PC-3 (cell line): ENCODE measurements around the gene DXO. TPM values are rescaled to one million over a fixed set of nuclear protein-coding genes. Genes with fewer than 3 reads are reported as not detected.

Source experiments
- ATAC-seq: fragments of 200-7000 bp; cut with Tn5 transposase; 2 replicates; pipeline ENCODE4 v1.9.1; 2020; ENCODE audit warnings: mild to moderate bottlenecking, moderate library complexity
- BruUV-seq: library from RNA; stranded (reverse); fragments of 400-500 nt; replicated peaks from 2 replicates; lab custom pipeline; 2021; lab: Mats Ljungman, UMichigan
- CTCF ChIA-PET: fragments of 300-600 bp; sonication (Branson Sonifier 250); formaldehyde crosslinking; loops from one replicate; lab custom pipeline; 2022; ENCODE audit warnings: antibody characterized with exemption; lab: Charles Lee
- POLR2A ChIA-PET: fragments of 300-600 bp; sonication (Branson Sonifier 250); formaldehyde crosslinking; loops from one replicate; lab custom pipeline; 2022; ENCODE audit warnings: antibody characterized with exemption; ENCODE audit not compliant: unreplicated experiment; lab: Charles Lee
- DNase-seq: peaks from one replicate; pipeline ENCODE4 v3.0.0-alpha.2; 2015
- H2AFZ ChIP-seq: fragments of 300-600 bp; sonication (generic); 2 replicates; pipeline ENCODE4 v1.6.0; 2016; ENCODE audit warnings: antibody characterized with exemption, low read length
- H3F3A ChIP-seq: fragments of 300-600 bp; sonication (generic); one replicate; pipeline ENCODE4 v1.6.0; 2017; ENCODE audit warnings: antibody characterized with exemption, low read length, control low read depth, mild to moderate bottlenecking; ENCODE audit not compliant: unreplicated experiment
- H3K27ac ChIP-seq: fragments of 300-600 bp; sonication (generic); 2 replicates; pipeline ENCODE4 v1.5.1; 2016; ENCODE audit warnings: mild to moderate bottlenecking, low read length
- H3K27me3 ChIP-seq: fragments of 300-600 bp; sonication (generic); 2 replicates; pipeline ENCODE4 v1.6.1; 2016; ENCODE audit warnings: low read length, mixed read lengths
- H3K36me3 ChIP-seq: fragments of 300-600 bp; sonication (generic); 2 replicates; pipeline ENCODE4 v1.6.1; 2016; ENCODE audit warnings: low read depth, mixed run types, low read length, mixed read lengths
- H3K4me1 ChIP-seq: fragments of 300-600 bp; sonication (generic); 2 replicates; pipeline ENCODE4 v1.5.1; 2016; ENCODE audit warnings: low read length; ENCODE audit not compliant: insufficient read depth
- H3K4me2 ChIP-seq: fragments of 300-600 bp; sonication (generic); 2 replicates; pipeline ENCODE4 v1.6.0; 2016; ENCODE audit warnings: low read length
- H3K4me3 ChIP-seq: fragments of 300-600 bp; sonication (generic); 2 replicates; pipeline ENCODE4 v1.5.1; 2016; ENCODE audit warnings: mild to moderate bottlenecking, low read length, mixed read lengths
- H3K79me2 ChIP-seq: fragments of 300-600 bp; sonication (generic); 2 replicates; pipeline ENCODE4 v1.6.1; 2017; ENCODE audit warnings: low read length, mixed read lengths
- H3K9ac ChIP-seq: fragments of 300-600 bp; sonication (generic); 2 replicates; pipeline ENCODE4 v1.6.0; 2016; ENCODE audit warnings: mild to moderate bottlenecking, low read length
- H3K9me2 ChIP-seq: fragments of 300-600 bp; sonication (generic); replicated peaks from 2 replicates; pipeline ENCODE4 v1.6.1; 2016; ENCODE audit warnings: mixed run types, low read length, mixed read lengths
- H3K9me3 ChIP-seq: fragments of 300-600 bp; sonication (generic); 2 replicates; pipeline ENCODE4 v1.6.1; 2016; ENCODE audit warnings: low read length, mixed read lengths
- H4K20me1 ChIP-seq: fragments of 300-600 bp; sonication (generic); 2 replicates; pipeline ENCODE4 v1.6.1; 2016; ENCODE audit warnings: low read length, mixed read lengths
- EZH2 ChIP-seq: fragments of 300-600 bp; sonication (generic); IDR thresholded peaks from one replicate; pipeline ENCODE4 v1.6.1; 2017; ENCODE audit warnings: antibody characterized with exemption, mild to moderate bottlenecking, low read length; ENCODE audit not compliant: unreplicated experiment
- EZH2phosphoT487 ChIP-seq: fragments of 300-600 bp; sonication (generic); IDR thresholded peaks from 2 replicates; pipeline ENCODE4 v1.6.1; 2018; ENCODE audit warnings: mild to moderate bottlenecking, antibody characterized with exemption, low read length, borderline replicate concordance
- intact Hi-C: fragments of 100-400 bp; cut with micrococcal nuclease; formaldehyde crosslinking; loops from 2 replicates; pipeline ENCODE4 v1.9.0; 2023
- total RNA-seq: library from RNA; depleted of rRNA; stranded (reverse); fragments of >200 nt; gene quantifications from 2 replicates; pipeline ENCODE4 v1.2.3, GENCODE V29; 2014
- TF ChIP-seq, protein P1 (sequence below): fragments of 300-600 bp; sonication (generic); conservative IDR thresholded peaks from 2 replicates; pipeline ENCODE4 v1.5.1; 2017; ENCODE audit warnings: antibody characterized with exemption, low read depth, mild to moderate bottlenecking, low read length

DXO gene
- total RNA-seq, 1 experiment from 2014 or later: 27.1 TPM

DNA sequence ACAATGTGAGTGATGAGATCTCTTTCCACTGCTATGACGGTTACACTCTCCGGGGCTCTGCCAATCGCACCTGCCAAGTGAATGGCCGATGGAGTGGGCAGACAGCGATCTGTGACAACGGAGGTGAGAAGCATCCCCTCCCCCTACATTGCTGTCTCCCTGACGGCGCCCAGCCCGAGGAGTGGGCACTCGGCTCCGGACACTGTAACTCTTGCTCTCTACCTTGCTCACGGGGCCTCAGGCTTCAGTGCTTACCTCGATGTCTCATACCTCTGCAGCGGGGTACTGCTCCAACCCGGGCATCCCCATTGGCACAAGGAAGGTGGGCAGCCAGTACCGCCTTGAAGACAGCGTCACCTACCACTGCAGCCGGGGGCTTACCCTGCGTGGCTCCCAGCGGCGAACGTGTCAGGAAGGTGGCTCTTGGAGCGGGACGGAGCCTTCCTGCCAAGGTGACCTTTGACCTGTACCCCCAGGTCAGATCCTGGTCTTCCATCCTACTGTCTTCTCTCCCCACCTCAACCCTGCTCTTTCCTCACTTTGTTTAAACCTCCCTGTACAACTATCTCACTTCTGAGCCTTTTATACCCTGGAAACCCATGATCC is 24.8 kb downstream of the DXO start:
- no peaks in the 10 kb centered on the region for H3K27me3 ChIP-seq
- H3K27ac ChIP-seq: no peak overlapping the region
- no peaks in the 10 kb centered on the region for H3F3A ChIP-seq
- ATAC-seq: no peak
- DNase-seq: no peak
- ChIA-PET CTCF (no interaction called here), POLR2A (interaction anchor here (0.6 kb wide), 1 partner anchor 50 kb away, joined by 3 read pairs; the partner anchor contains the start of gene EHMT2)
- H3K4me3 ChIP-seq: no peak overlapping the region
- H3K4me2 ChIP-seq: no peak overlapping the region
- H3K36me3 ChIP-seq: peaks cover 10% of the 10 kb centered on the region
- intact Hi-C loops: no loop called here
- H3K9ac ChIP-seq: no peak overlapping the region
- no peak for TF ChIP-seq EZH2
- peaks cover 23% of the 10 kb centered on the region for H3K4me1 ChIP-seq
- no peaks in the 10 kb centered on the region for H3K9me2 ChIP-seq
- H2AFZ ChIP-seq: no peak overlapping the region
- no peaks in the 10 kb centered on the region for H3K79me2 ChIP-seq
- no peaks in the 10 kb centered on the region for H4K20me1 ChIP-seq
- H3K9me3 ChIP-seq: no peaks in the 10 kb centered on the region
- BruUV-seq: no TSS peak

GRCh38 chr6:31946370-31946885 is 25.5 kb downstream of the DXO start:
- Histone ChIP-seq H3K9me3 (no peaks in the 10 kb centered on the region), H3K9ac (no peak overlapping the region; the same call in 1 of the 2 replicates), H3K4me2 (no peak overlapping the region), H3K36me3 (peaks cover 5% of the 10 kb centered on the region), H3F3A (no peaks in the 10 kb centered on the region), H3K79me2 (no peaks in the 10 kb centered on the region), H3K9me2 (no peaks in the 10 kb centered on the region), H3K4me3 (no peak overlapping the region), H3K27me3 (no peaks in the 10 kb centered on the region), H3K4me1 (peaks cover 23% of the 10 kb centered on the region), H4K20me1 (no peaks in the 10 kb centered on the region), H3K27ac (peak overlapping the region; percentile 81), H2AFZ (no peak overlapping the region)
- intact Hi-C loops: no loop called here
- DNase-seq (no peak), ATAC-seq (no peak)
- BruUV-seq: no TSS peak
- TF ChIP-seq EZH2: no peak
- no peak for TF ChIP-seq EZH2phosphoT487
- POLR2A ChIA-PET: no interaction called here
- CTCF ChIA-PET: no interaction called here

GRCh38 chr6:31945507-31946369 is 26.2 kb downstream of the DXO start, which contains the start of gene CFB:
CFB (plus strand) TSS chr6:31946095; CDS start chr6:31946222, 127 bp downstream.
- peak; percentile 83 for ATAC-seq
- H3K4me3 ChIP-seq: peak within 1 kb of the TSS; percentile 29; the same call in 1 of the 2 replicates
- H3K9ac ChIP-seq: peak within 1 kb of the TSS; percentile 34; the same call in 1 of the 2 replicates
- TF ChIP-seq EZH2phosphoT487 (no peak), EZH2 (no peak)
- TF ChIP-seq, protein P1, sequence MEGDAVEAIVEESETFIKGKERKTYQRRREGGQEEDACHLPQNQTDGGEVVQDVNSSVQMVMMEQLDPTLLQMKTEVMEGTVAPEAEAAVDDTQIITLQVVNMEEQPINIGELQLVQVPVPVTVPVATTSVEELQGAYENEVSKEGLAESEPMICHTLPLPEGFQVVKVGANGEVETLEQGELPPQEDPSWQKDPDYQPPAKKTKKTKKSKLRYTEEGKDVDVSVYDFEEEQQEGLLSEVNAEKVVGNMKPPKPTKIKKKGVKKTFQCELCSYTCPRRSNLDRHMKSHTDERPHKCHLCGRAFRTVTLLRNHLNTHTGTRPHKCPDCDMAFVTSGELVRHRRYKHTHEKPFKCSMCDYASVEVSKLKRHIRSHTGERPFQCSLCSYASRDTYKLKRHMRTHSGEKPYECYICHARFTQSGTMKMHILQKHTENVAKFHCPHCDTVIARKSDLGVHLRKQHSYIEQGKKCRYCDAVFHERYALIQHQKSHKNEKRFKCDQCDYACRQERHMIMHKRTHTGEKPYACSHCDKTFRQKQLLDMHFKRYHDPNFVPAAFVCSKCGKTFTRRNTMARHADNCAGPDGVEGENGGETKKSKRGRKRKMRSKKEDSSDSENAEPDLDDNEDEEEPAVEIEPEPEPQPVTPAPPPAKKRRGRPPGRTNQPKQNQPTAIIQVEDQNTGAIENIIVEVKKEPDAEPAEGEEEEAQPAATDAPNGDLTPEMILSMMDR: no peak
- no peaks in the 10 kb centered on the region for H3K27me3 ChIP-seq
- no peaks in the 10 kb centered on the region for H3K9me3 ChIP-seq
- H4K20me1 ChIP-seq: no peaks in the 10 kb centered on the region
- H3K4me1 ChIP-seq: peaks cover 23% of the 10 kb centered on the region
- no peaks in the 10 kb centered on the region for H3K36me3 ChIP-seq
- H3K4me2 ChIP-seq: peak within 1 kb of the TSS; percentile 74
- H3K79me2 ChIP-seq: no peaks in the 10 kb centered on the region
- intact Hi-C loops: no loop called here
- BruUV-seq: no TSS peak
- H3F3A ChIP-seq: no peaks in the 10 kb centered on the region
- DNase-seq: peak; percentile 79
- ChIA-PET POLR2A (no interaction called here), CTCF (no interaction called here)
- H3K9me2 ChIP-seq: no peaks in the 10 kb centered on the region
- peak within 1 kb of the TSS; percentile 59; the same call in 1 of the 2 replicates for H2AFZ ChIP-seq
- peak within 1 kb of the TSS; percentile 81 for H3K27ac ChIP-seq
